Measurements from ENCODE around the gene GIPC2. TPM values are rescaled to one million over a fixed set of nuclear protein-coding genes. Genes with fewer than 3 reads are reported as not detected.

The GIPC2 gene
- total RNA-seq, 2 experiments from 2014 or later = 0.34 to 0.37 TPM

GRCh38 chr1:78038071-78038470, 7.7 kb upstream of the GIPC2 start:
- peaks cover 9% of the 10 kb centered on the region for H3K27me3 Mint-ChIP-seq (ENCODE audit: low read depth)
- H3K36me3 Mint-ChIP-seq (ENCODE audit: low read depth) = no peaks in the 10 kb centered on the region
- ChIA-PET POLR2A (no interaction called here), CTCF (no interaction called here)
- H3K4me1 Mint-ChIP-seq (ENCODE audit: low read depth) = peaks cover 8% of the 10 kb centered on the region
- H3K4me3 Mint-ChIP-seq = no peak overlapping the region
- no peaks in the 10 kb centered on the region for H3K9me3 Mint-ChIP-seq (ENCODE audit: insufficient read depth)
- DNase-seq = no peak
- no peak for ATAC-seq
- no peak overlapping the region for H3K27ac Mint-ChIP-seq

- CTCF ChIA-PET = no interaction called here
- H3K27me3 Mint-ChIP-seq (ENCODE audit: low read depth) = peaks cover 9% of the 10 kb centered on the region
- POLR2A ChIA-PET = no interaction called here
- H3K9me3 Mint-ChIP-seq (ENCODE audit: insufficient read depth) = no peaks in the 10 kb centered on the region
- H3K4me1 Mint-ChIP-seq (ENCODE audit: low read depth) = peaks cover 8% of the 10 kb centered on the region
- ATAC-seq (no peak), DNase-seq (no peak)
- H3K36me3 Mint-ChIP-seq (ENCODE audit: low read depth) = no peaks in the 10 kb centered on the region
- no peak overlapping the region for H3K27ac Mint-ChIP-seq
- H3K4me3 Mint-ChIP-seq = no peak overlapping the region
These were observed 7.3 kb upstream of the GIPC2 start for GRCh38 chr1:78038491-78038939.

GRCh38 chr1:78040484-78041089, 5.2 kb upstream of the GIPC2 start:
- DNase-seq (no peak), ATAC-seq (no peak)
- peaks cover 12% of the 10 kb centered on the region for H3K27me3 Mint-ChIP-seq (ENCODE audit: low read depth)
- ChIA-PET POLR2A (interaction anchor here (1.2 kb wide), 1 partner anchor 36 kb away, joined by 4 read pairs; the partner anchor contains the start of gene DNAJB4), CTCF (interaction anchor here (1.2 kb wide), 1 partner anchor 73 kb away, joined by 3 read pairs; no protein-coding TSS in a partner anchor)
- H3K27ac Mint-ChIP-seq = no peak overlapping the region
- H3K4me1 Mint-ChIP-seq (ENCODE audit: low read depth) = peaks cover 18% of the 10 kb centered on the region
- no peaks in the 10 kb centered on the region for H3K36me3 Mint-ChIP-seq (ENCODE audit: low read depth)
- no peak overlapping the region for H3K4me3 Mint-ChIP-seq
- no peaks in the 10 kb centered on the region for H3K9me3 Mint-ChIP-seq (ENCODE audit: insufficient read depth)

GRCh38 chr1:78043436-78043835, 2.3 kb upstream of the GIPC2 start:
- H3K36me3 Mint-ChIP-seq (ENCODE audit: low read depth) = no peaks in the 10 kb centered on the region
- DNase-seq (no peak), ATAC-seq (no peak)
- peaks cover 35% of the 10 kb centered on the region for H3K4me1 Mint-ChIP-seq (ENCODE audit: low read depth)
- CTCF ChIA-PET = interaction anchor here (1.2 kb wide), 1 partner anchor 10 kb away, joined by 4 read pairs; no protein-coding TSS in a partner anchor
- POLR2A ChIA-PET = no interaction called here
- no peak overlapping the region for H3K4me3 Mint-ChIP-seq
- H3K27me3 Mint-ChIP-seq (ENCODE audit: low read depth) = peaks cover 24% of the 10 kb centered on the region
- no peak overlapping the region for H3K27ac Mint-ChIP-seq
- H3K9me3 Mint-ChIP-seq (ENCODE audit: insufficient read depth) = no peaks in the 10 kb centered on the region

GRCh38 chr1:78044796-78045562, 787 bp upstream of the GIPC2 start:
- ChIA-PET POLR2A (interaction anchor here (2.9 kb wide), 1 partner anchor 40 kb away, joined by 23 read pairs; the partner anchor contains the start of gene DNAJB4), CTCF (no interaction called here)
- Mint-ChIP-seq H3K27me3 (ENCODE audit: low read depth) (peaks cover 26% of the 10 kb centered on the region), H3K4me1 (ENCODE audit: low read depth) (peaks cover 38% of the 10 kb centered on the region), H3K9me3 (ENCODE audit: insufficient read depth) (no peaks in the 10 kb centered on the region), H3K27ac (no peak overlapping the region), H3K36me3 (ENCODE audit: low read depth) (no peaks in the 10 kb centered on the region), H3K4me3 (peak overlapping the region; percentile 76)
- DNase-seq (no peak), ATAC-seq (no peak)

- no peaks in the 10 kb centered on the region for H3K9me3 Mint-ChIP-seq (ENCODE audit: insufficient read depth)
- no peak overlapping the region for H3K27ac Mint-ChIP-seq
- no peak for DNase-seq
- H3K4me1 Mint-ChIP-seq (ENCODE audit: low read depth) = peaks cover 35% of the 10 kb centered on the region
- no peaks in the 10 kb centered on the region for H3K36me3 Mint-ChIP-seq (ENCODE audit: low read depth)
- CTCF ChIA-PET = interaction anchor here (1.7 kb wide), 1 partner anchor 67 kb away, joined by 4 read pairs; the partner anchor contains the start of gene FUBP1
- H3K4me3 Mint-ChIP-seq = peak overlapping the region; percentile 76
- H3K27me3 Mint-ChIP-seq (ENCODE audit: low read depth) = peaks cover 26% of the 10 kb centered on the region
- ATAC-seq = peak; percentile 13
- POLR2A ChIA-PET = interaction anchor here (2.9 kb wide), 1 partner anchor 41 kb away, joined by 23 read pairs; the partner anchor contains the start of gene DNAJB4
These were observed 222 bp upstream of the GIPC2 start for GRCh38 chr1:78045563-78045925.

GRCh38 chr1:78047106-78047505, 1.3 kb downstream of the GIPC2 start:
- POLR2A ChIA-PET = interaction anchor here (0.8 to 1.0 kb wide), 2 partner anchors 40 to 43 kb away, joined by 4 to 5 read pairs; partner anchors contain the start of gene DNAJB4
- H3K4me3 Mint-ChIP-seq = peak overlapping the region; percentile 76
- H3K27me3 Mint-ChIP-seq (ENCODE audit: low read depth) = peaks cover 26% of the 10 kb centered on the region

GRCh38 chr1:78047631-78048030, 1.9 kb downstream of the GIPC2 start:
- Mint-ChIP-seq H3K9me3 (ENCODE audit: insufficient read depth) (no peaks in the 10 kb centered on the region), H3K4me3 (no peak overlapping the region), H3K27me3 (ENCODE audit: low read depth) (peaks cover 26% of the 10 kb centered on the region), H3K4me1 (ENCODE audit: low read depth) (peaks cover 31% of the 10 kb centered on the region), H3K27ac (no peak overlapping the region), H3K36me3 (ENCODE audit: low read depth) (no peaks in the 10 kb centered on the region)
- POLR2A ChIA-PET = interaction anchor here (1.0 kb wide), 1 partner anchor 43 kb away, joined by 5 read pairs; the partner anchor contains the start of gene DNAJB4
- no peak for ATAC-seq
- CTCF ChIA-PET = interaction anchor here (2.2 kb wide), 1 partner anchor 43 kb away, joined by 5 read pairs; the partner anchor contains the start of gene DNAJB4
- DNase-seq = no peak

More at GRCh38 chr1:78047106-78047505, 1.3 kb downstream of the GIPC2 start:
- CTCF ChIA-PET = interaction anchor here (1.7 to 2.2 kb wide), 2 partner anchors 42 to 69 kb away, joined by 4 to 5 read pairs; partner anchors contain the start of genes DNAJB4 and FUBP1
- Mint-ChIP-seq H3K4me1 (ENCODE audit: low read depth) (peaks cover 30% of the 10 kb centered on the region), H3K9me3 (ENCODE audit: insufficient read depth) (no peaks in the 10 kb centered on the region), H3K36me3 (ENCODE audit: low read depth) (no peaks in the 10 kb centered on the region), H3K27ac (no peak overlapping the region)
- DNase-seq = no peak
- no peak for ATAC-seq

GRCh38 chr1:78048446-78048845, 2.7 kb downstream of the GIPC2 start:
- H3K4me3 Mint-ChIP-seq = no peak overlapping the region
- POLR2A ChIA-PET = no interaction called here
- no peaks in the 10 kb centered on the region for H3K36me3 Mint-ChIP-seq (ENCODE audit: low read depth)
- DNase-seq = no peak
- H3K27ac Mint-ChIP-seq = no peak overlapping the region
- no peaks in the 10 kb centered on the region for H3K9me3 Mint-ChIP-seq (ENCODE audit: insufficient read depth)
- CTCF ChIA-PET = interaction anchor here (0.6 to 2.2 kb wide), 3 partner anchors 44 to 66 kb away, joined by 3 to 5 read pairs (median 3); partner anchors contain the start of gene DNAJB4
- no peak for ATAC-seq
- H3K27me3 Mint-ChIP-seq (ENCODE audit: low read depth) = peaks cover 26% of the 10 kb centered on the region
- peaks cover 35% of the 10 kb centered on the region for H3K4me1 Mint-ChIP-seq (ENCODE audit: low read depth)

- ATAC-seq (no peak), DNase-seq (no peak)
- H3K4me1 Mint-ChIP-seq (ENCODE audit: low read depth) = peaks cover 35% of the 10 kb centered on the region
- H3K4me3 Mint-ChIP-seq = no peak overlapping the region
- CTCF ChIA-PET = interaction anchor here (1.3 kb wide), 2 partner anchors 65 to 82 kb away, joined by 3 read pairs; no protein-coding TSS in a partner anchor
- POLR2A ChIA-PET = no interaction called here
- no peaks in the 10 kb centered on the region for H3K36me3 Mint-ChIP-seq (ENCODE audit: low read depth)
- H3K27ac Mint-ChIP-seq = no peak overlapping the region
- no peaks in the 10 kb centered on the region for H3K9me3 Mint-ChIP-seq (ENCODE audit: insufficient read depth)
- peaks cover 26% of the 10 kb centered on the region for H3K27me3 Mint-ChIP-seq (ENCODE audit: low read depth)
These were observed 3.6 kb downstream of the GIPC2 start for GRCh38 chr1:78049396-78049795.

- ATAC-seq = no peak
- ChIA-PET CTCF (no interaction called here), POLR2A (no interaction called here)
- H3K4me1 Mint-ChIP-seq (ENCODE audit: low read depth) = peaks cover 29% of the 10 kb centered on the region
- no peak overlapping the region for H3K27ac Mint-ChIP-seq
- no peaks in the 10 kb centered on the region for H3K36me3 Mint-ChIP-seq (ENCODE audit: low read depth)
- peaks cover 14% of the 10 kb centered on the region for H3K27me3 Mint-ChIP-seq (ENCODE audit: low read depth)
- no peak overlapping the region for H3K4me3 Mint-ChIP-seq
- no peak for DNase-seq
- no peaks in the 10 kb centered on the region for H3K9me3 Mint-ChIP-seq (ENCODE audit: insufficient read depth)
These were observed 5.2 kb downstream of the GIPC2 start for GRCh38 chr1:78051005-78051404.

Measured in activated CD8-positive, alpha-beta T cell treated with anti-CD3 and anti-CD28 coated beads, Interleukin-2, amount 10 ng/mL, durations not matched to agents 7 days and 5 days (primary cell).